Limb (tissue), 2 donors: ENCODE results near the gene HCRT.
"Not testable (repeated sequence)": the region's sequence is repeated elsewhere in the genome, so short reads cannot be mapped to it uniquely, and the experiment has no call there.

Experiments
- DNase-seq, 2 donors: peaks; one replicate each; pipeline ENCODE4 v3.0.0-alpha.2; 2016; ENCODE audit errors: extremely low spot score in 2 of 2

Gene HCRT

GRCh38 chr17:42198897-42199296 is 13.6 kb upstream of the HCRT start:
- DNase-seq, result no peak

GRCh38 chr17:42197564-42198156 is 12.4 kb upstream of the HCRT start:
- DNase-seq, result no peak

GRCh38 chr17:42193969-42194899 is 9.0 kb upstream of the HCRT start, which contains the start of gene GHDC:
Gene GHDC, minus strand, starts transcription at chr17:42194494. Its CDS starts 913 bp downstream, at chr17:42193581.
- DNase-seq, result peak; percentile 77 to 83

- no peak for DNase-seq
Observed at GRCh38 chr17:42193216-42193968, 8.1 kb upstream of the HCRT start.

- no peak for DNase-seq
Observed at GRCh38 chr17:42192189-42193126, 7.2 kb upstream of the HCRT start.

DNA sequence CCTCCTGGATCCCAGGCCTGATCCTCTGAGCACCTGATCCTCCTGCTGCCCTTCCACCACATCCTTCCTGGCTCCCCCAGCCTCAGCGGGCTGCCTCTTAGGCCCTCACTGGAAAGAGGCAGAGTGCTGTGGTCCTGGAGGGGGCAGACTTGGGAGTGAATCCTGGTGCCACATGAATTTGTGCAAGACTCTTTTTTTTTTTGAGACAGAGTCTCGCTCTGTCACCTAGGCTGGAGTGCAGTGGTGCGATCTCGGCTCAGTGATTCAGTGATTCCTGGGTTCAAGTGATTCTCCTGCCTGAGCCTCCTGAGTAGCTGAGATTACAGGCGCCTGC is 6.0 kb upstream of the HCRT start:
- no peak for DNase-seq

DNA sequence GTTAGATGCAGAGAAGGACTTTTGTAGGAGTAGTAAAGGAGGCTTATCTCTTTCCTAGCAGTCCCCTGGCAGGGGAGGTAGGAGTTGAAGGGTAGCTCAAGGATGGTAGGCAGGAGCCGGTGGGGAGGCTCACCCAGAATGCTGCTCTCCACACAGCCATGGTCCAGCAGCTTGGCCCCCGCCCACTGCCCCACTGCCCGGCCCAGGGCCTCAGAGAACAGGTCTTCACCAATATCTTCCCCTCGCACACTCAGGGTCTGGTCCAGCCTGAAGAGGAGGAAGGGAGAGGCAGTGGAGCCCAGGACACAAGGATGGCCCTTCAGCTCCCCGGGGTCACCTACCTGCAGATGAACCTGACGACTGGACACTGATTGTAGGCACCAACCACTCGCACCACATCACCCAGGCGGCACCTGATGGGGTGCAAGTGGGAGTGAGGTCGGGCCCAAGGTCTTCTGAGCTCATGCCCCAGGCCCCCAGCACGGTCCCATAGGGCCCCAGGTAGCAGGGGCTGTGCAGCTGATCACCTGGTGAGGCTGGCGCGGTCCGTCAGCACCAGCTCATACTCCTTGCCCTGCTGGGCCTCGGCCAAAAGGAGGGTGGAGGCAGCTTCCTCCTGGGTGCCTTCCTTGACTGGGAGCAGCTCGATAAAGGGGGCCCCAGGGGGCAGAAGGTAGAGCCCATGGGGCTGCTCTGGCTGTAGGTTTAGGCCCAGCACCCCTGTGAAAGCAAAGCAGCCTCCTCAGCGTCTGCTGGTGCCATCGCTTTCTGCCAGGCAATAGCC is 5.4 kb upstream of the HCRT start:
- DNase-seq, result no peak

DNA sequence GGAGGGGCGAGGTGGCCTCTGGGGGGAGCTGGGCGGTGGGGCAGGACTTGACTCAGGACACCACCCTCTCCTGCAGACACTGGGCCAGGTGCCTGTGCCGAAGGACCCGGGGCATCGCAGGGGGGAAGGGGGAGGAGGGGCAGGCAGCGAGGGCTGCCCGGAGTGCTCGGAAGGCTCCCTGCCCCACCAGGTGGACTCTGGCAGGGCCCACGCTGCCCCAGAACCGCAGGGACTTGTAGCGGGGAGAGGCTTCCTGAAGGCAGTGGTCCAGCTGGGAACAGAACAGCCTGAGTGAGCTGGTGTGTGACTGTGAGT is 4.4 kb upstream of the HCRT start:
- no peak for DNase-seq

GRCh38 chr17:42188749-42189650 is 3.7 kb upstream of the HCRT start:
- no peak for DNase-seq

- DNase-seq, result no peak
Observed at GRCh38 chr17:42187833-42188232, 2.6 kb upstream of the HCRT start.

- DNase-seq, result not testable (repeated sequence)
Observed at GRCh38 chr17:42186191-42186590, 939 bp upstream of the HCRT start.

- peak in 1 of 2 donors; percentile 21 for DNase-seq
Observed at GRCh38 chr17:42185621-42185930, 324 bp upstream of the HCRT start.

DNA sequence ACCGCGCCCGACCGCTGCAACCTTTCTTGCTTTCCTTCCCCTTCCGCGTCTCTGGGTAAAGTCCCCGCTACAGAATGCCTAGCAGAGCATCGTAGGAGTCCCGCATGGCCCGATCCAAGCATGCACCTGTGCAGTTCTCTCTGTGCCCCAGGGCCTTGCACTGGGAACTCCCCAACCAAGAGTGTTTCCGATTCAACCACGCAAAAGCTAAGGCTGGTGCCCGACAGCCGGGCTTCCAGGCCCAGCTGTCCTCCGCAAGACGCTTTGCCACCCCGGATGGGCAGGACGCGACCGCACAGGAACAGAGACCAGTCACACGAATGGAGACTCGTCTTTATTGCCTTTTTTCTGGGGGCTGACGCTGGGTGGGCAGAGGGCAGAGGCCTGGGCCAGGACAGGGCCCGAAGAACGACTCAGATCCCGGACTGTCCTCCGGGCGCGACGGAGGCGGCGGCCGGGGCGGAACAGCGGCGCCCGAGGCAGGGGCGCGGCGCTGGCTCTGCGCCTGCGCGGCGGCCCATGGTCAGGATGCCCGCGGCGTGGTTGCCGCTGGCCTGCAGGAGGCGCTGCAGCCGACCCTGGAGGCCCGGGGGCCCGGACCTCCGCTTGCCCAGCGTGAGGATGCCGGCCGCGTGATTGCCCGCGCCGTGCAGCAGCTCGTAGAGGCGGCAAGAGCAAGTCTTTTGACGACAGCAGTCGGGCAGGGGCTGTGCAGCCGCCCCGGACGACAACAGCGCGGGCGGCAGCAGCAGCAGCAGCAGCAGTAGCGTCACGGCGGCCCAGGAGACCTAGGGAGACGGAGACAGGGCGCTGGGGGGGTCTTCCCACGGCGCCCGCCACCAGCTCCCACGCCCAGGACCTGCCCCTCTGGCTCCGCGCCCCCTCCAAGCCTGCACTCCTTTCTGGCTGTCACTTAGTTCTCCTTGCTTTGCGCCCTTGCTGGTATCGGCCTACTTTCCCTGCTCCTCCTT is 1.2 kb downstream of the HCRT start:
- DNase-seq, result peak; percentile 55 to 83

- DNase-seq, result no peak
Observed at GRCh38 chr17:42182927-42183734, 2.1 kb downstream of the HCRT start.

DNA sequence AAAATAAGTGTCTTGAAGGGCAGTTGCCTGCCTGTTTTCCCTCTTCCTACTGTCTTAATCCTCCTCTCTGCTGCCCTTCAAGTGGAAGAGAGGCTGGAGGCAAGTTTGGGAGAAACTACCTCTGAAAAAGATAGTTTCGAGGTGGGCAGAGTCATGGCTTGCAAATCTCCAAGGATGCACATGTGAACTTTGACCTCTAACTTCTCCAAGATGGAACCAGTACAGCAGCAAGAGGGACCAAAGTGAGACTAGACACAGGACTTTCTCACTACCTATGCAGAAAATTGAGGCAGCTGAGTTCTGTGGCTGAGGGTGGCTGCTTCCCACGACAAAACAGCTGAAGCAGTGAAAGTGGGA is 3.4 kb downstream of the HCRT start:
- DNase-seq, result no peak

- peak in 1 of 2 donors; percentile 80 for DNase-seq
Observed at GRCh38 chr17:42180922-42181850, 4.1 kb downstream of the HCRT start, which contains the start of gene KCNH4. Gene KCNH4, minus strand, starts transcription at chr17:42181142. Its CDS starts 197 bp downstream, at chr17:42180945.
